OCI-LY1 (cell line): ENCODE measurements around the gene MDFIC.

ENCODE experiments used
- H2AFZ ChIP-seq: fragments of 200-600 bp; sonication (generic), shearing (Covaris generic); 2 replicates; pipeline ENCODE4 v1.6.0; 2014; ENCODE audit warnings: antibody characterized with exemption, mild to moderate bottlenecking, low read length
- H3F3A ChIP-seq: fragments of 200-600 bp; sonication (generic), shearing (Covaris generic); 2 replicates; pipeline ENCODE4 v1.6.0; 2014; ENCODE audit warnings: mild to moderate bottlenecking, antibody characterized with exemption, low read length, moderate library complexity; ENCODE audit not compliant: insufficient read depth
- H3K27ac ChIP-seq: fragments of 200-600 bp; sonication (generic); 2 replicates; pipeline ENCODE4 v1.5.1; 2014; ENCODE audit warnings: low read length, mixed run types, mild to moderate bottlenecking, low read depth; ENCODE audit not compliant: poor library complexity, severe bottlenecking
- H3K27me3 ChIP-seq: fragments of 200-600 bp; sonication (generic); 2 replicates; pipeline ENCODE4 v1.6.0; 2014; ENCODE audit warnings: antibody characterized with exemption, mild to moderate bottlenecking, low read length, moderate library complexity; ENCODE audit not compliant: insufficient read depth
- H3K36me3 ChIP-seq: fragments of 200-600 bp; sonication (generic); 2 replicates; pipeline ENCODE4 v1.6.1; 2014; ENCODE audit warnings: mild to moderate bottlenecking, antibody characterized with exemption, low read length, moderate library complexity, mixed read lengths; ENCODE audit not compliant: insufficient read depth
- H3K4me1 ChIP-seq: fragments of 200-600 bp; sonication (generic); 2 replicates; pipeline ENCODE4 v1.5.1; 2014; ENCODE audit warnings: mild to moderate bottlenecking, low read length, moderate library complexity; ENCODE audit not compliant: insufficient read depth, severe bottlenecking
- H3K4me2 ChIP-seq: fragments of 200-600 bp; sonication (generic), shearing (Covaris generic); 2 replicates; pipeline ENCODE4 v1.6.1; 2014; ENCODE audit warnings: low read length
- H3K4me3 ChIP-seq: fragments of 200-600 bp; sonication (generic); 2 replicates; pipeline ENCODE4 v1.5.1; 2014; ENCODE audit warnings: low read length, low read depth, mild to moderate bottlenecking, mixed read lengths; ENCODE audit not compliant: poor library complexity, severe bottlenecking
- H3K79me2 ChIP-seq: fragments of 200-600 bp; shearing (Covaris generic); 2 replicates; pipeline ENCODE4 v1.6.1; 2016; ENCODE audit warnings: mixed run types, low read length, mixed read lengths; ENCODE audit not compliant: insufficient read depth
- H3K9ac ChIP-seq: fragments of 200-600 bp; sonication (generic), shearing (Covaris generic); 2 replicates; pipeline ENCODE4 v1.6.1; 2014; ENCODE audit warnings: mild to moderate bottlenecking, low read length, mixed read lengths
- H3K9me2 ChIP-seq: fragments of 200-600 bp; sonication (generic), shearing (Covaris generic); 2 replicates; pipeline ENCODE4 v1.6.1; 2014; ENCODE audit warnings: low read depth, mild to moderate bottlenecking, low read length, mixed read lengths
- H3K9me3 ChIP-seq: fragments of 200-600 bp; shearing (Covaris generic); 2 replicates; pipeline ENCODE4 v1.6.1; 2014; ENCODE audit warnings: low read length, mixed read lengths
- H4K20me1 ChIP-seq: fragments of 200-600 bp; sonication (generic), shearing (Covaris generic); 2 replicates; pipeline ENCODE4 v1.6.0; 2016; ENCODE audit warnings: mild to moderate bottlenecking, low read length; ENCODE audit not compliant: insufficient read depth
- CTCF ChIP-seq: fragments of 200-600 bp; sonication (generic), shearing (Covaris generic); IDR thresholded peaks from 2 replicates; pipeline ENCODE4 v1.5.1; 2017; ENCODE audit warnings: mild to moderate bottlenecking, antibody characterized with exemption, low read length, moderate library complexity, mixed read lengths
- EZH2 ChIP-seq: fragments of 200-600 bp; sonication (generic), shearing (Covaris generic); IDR thresholded peaks from 2 replicates; pipeline ENCODE4 v1.8.0; 2017; ENCODE audit warnings: borderline replicate concordance, mixed run types, mild to moderate bottlenecking, antibody characterized with exemption, low read length, moderate library complexity, mixed read lengths

MDFIC gene

GRCh38 chr7:115008465-115009114 is 86.7 kb downstream of the MDFIC start:
- H3K27ac ChIP-seq = no peak overlapping the region
- H3K4me3 ChIP-seq = no peak overlapping the region
- H3K79me2 ChIP-seq = no peaks in the 10 kb centered on the region
- no peaks in the 10 kb centered on the region for H3K9me3 ChIP-seq
- H3F3A ChIP-seq = no peaks in the 10 kb centered on the region
- H2AFZ ChIP-seq = no peak overlapping the region
- H3K9ac ChIP-seq = no peak overlapping the region
- H4K20me1 ChIP-seq = no peaks in the 10 kb centered on the region
- H3K4me1 ChIP-seq = no peaks in the 10 kb centered on the region
- no peaks in the 10 kb centered on the region for H3K27me3 ChIP-seq
- no peaks in the 10 kb centered on the region for H3K9me2 ChIP-seq
- no peak overlapping the region for H3K4me2 ChIP-seq
- no peaks in the 10 kb centered on the region for H3K36me3 ChIP-seq
- TF ChIP-seq CTCF = no peak
- TF ChIP-seq EZH2 = no peak

GRCh38 chr7:115009139-115009538 is 87.2 kb downstream of the MDFIC start:
- Histone ChIP-seq H2AFZ (no peak overlapping the region), H3K27me3 (no peaks in the 10 kb centered on the region), H3K9me3 (no peaks in the 10 kb centered on the region), H3K27ac (no peak overlapping the region), H3K36me3 (no peaks in the 10 kb centered on the region), H3K9me2 (no peaks in the 10 kb centered on the region), H3K4me1 (no peaks in the 10 kb centered on the region), H3K79me2 (no peaks in the 10 kb centered on the region), H3F3A (no peaks in the 10 kb centered on the region), H4K20me1 (no peaks in the 10 kb centered on the region), H3K4me2 (no peak overlapping the region), H3K4me3 (no peak overlapping the region), H3K9ac (no peak overlapping the region)
- TF ChIP-seq CTCF (no peak), EZH2 (no peak)

- H4K20me1 ChIP-seq = no peaks in the 10 kb centered on the region
Measured at GRCh38 chr7:115009736-115010440, 88.0 kb downstream of the MDFIC start.

More at GRCh38 chr7:115009736-115010440, 88.0 kb downstream of the MDFIC start:
- no peak overlapping the region for H3K27ac ChIP-seq
- H3K4me3 ChIP-seq = no peak overlapping the region
- H3K79me2 ChIP-seq = no peaks in the 10 kb centered on the region
- no peaks in the 10 kb centered on the region for H3F3A ChIP-seq
- no peak overlapping the region for H3K4me2 ChIP-seq
- no peaks in the 10 kb centered on the region for H3K4me1 ChIP-seq
- no peaks in the 10 kb centered on the region for H3K36me3 ChIP-seq
- H3K9me2 ChIP-seq = no peaks in the 10 kb centered on the region
- H3K27me3 ChIP-seq = no peaks in the 10 kb centered on the region
- no peak for TF ChIP-seq CTCF
- no peak for TF ChIP-seq EZH2
- no peaks in the 10 kb centered on the region for H3K9me3 ChIP-seq
- H3K9ac ChIP-seq = no peak overlapping the region
- no peak overlapping the region for H2AFZ ChIP-seq
